Smooth muscle cell of the brain vasculature (primary cell): ENCODE data around the gene COBL.
"Not testable (repeated sequence)": the region's sequence is repeated elsewhere in the genome, so short reads cannot be mapped to it uniquely, and the experiment has no call there.

ENCODE experiments used
- DNase-seq: peaks from one replicate; pipeline ENCODE4 v3.0.0-alpha.2; 2012; ENCODE audit warnings: low read depth, low spot score

The COBL gene

GRCh38 chr7:51007551-51008505 lies 308.8 kb downstream of the COBL start:
- DNase-seq: no peak

DNA sequence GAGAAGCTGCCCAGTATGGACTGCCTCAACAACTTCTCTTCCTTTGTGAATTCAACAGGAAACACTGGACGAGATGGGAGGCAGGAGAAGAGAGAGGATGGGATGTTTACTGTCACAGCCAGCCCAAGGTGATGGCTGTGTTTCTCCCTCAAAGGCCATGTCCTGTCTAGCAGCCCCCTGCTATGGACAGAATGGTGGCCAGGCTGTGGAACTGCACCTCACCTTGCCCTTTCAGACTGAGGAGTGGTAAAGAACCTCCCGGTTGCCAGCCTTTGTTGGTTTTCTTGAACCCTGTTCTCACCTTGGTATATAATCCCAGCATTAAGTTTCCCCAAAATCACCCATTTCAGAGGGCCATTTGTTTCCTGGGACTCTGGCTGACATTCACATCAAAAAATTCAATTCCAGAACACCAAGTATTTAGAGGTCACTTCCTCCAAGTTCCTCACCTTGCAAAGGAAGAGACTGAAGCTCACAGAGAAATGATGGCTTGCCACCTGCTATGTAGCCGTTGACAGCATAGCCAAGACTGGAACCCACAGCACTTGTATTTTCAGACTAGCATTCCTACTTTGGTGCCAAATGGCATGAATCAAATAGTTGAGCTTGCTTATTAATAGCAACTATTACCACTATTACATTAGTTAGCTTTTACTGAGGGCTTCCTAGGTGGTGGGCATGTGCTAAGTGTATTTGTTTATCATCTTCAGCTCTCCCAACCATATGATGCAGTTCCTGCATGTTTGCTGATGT lies 309.9 kb downstream of the COBL start:
- DNase-seq: no peak

- DNase-seq: no peak
These were observed 311.5 kb downstream of the COBL start for GRCh38 chr7:51005074-51005473.

GRCh38 chr7:51000956-51001355 lies 315.7 kb downstream of the COBL start:
- no peak for DNase-seq

- DNase-seq: no peak
These were observed 321.8 kb downstream of the COBL start for GRCh38 chr7:50994753-50995319.

DNA sequence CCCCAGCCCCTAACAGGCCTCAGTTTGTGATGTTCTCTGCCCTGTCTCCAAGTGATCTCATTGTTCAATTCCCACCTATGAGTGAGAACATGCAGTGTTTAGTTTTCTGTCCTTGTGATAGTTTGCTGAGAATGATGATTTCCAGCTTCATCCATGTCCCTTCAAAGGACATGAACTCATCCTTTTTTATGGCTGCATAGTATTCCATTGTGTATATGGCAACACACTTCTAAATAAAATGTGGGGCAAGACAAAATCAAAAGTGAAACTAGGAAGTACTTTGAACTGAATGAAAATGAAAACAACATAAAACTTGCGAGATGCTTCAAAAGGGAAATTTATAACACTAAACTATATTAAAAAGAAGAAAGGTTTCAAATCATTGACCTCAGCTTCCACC lies 326.4 kb downstream of the COBL start:
- not testable (repeated sequence) for DNase-seq

- DNase-seq: no peak
These were observed 327.6 kb downstream of the COBL start for GRCh38 chr7:50988988-50989387.

GRCh38 chr7:50988465-50988864 lies 328.1 kb downstream of the COBL start:
- no peak for DNase-seq

- DNase-seq: no peak
These were observed 331.5 kb downstream of the COBL start for GRCh38 chr7:50985096-50985495.

DNA sequence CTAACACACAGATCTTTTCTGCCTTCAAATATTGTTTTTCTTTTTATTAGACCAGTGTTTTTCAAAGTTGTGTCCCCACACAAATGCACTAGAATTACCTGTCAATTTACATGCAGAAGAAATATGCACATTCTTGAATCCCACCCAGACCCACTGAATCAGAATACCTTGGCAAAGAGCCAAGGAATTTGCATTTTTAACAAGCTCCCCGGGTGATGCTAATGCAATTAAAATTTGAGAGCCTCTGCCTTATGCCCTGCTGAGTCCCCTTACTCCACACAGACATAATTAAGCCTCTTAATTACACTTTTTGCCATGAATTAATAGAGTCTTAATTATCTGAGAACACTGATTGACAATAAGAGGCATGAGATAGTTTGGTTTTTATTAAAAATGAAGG lies 332.8 kb downstream of the COBL start:
- DNase-seq: no peak

DNA sequence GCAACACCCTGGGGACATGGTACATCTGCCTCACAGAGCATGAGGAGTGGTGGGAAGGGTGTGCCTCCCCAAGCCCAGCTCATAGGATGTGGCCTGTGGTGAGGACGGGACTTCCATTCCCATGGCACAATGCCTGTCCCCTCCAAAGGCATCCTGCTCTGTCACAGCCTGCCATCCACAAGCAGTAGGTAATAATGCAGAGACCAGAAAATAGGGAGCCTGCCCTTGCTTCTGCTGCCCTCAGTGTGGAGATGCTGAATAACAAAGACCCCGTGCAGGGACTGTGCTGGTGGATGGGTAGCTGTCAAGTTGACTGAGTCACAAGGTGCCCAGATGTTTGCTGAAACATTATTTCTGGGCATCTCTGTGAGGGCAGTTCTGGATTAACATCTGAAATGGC lies 334.0 kb downstream of the COBL start:
- no peak for DNase-seq

DNA sequence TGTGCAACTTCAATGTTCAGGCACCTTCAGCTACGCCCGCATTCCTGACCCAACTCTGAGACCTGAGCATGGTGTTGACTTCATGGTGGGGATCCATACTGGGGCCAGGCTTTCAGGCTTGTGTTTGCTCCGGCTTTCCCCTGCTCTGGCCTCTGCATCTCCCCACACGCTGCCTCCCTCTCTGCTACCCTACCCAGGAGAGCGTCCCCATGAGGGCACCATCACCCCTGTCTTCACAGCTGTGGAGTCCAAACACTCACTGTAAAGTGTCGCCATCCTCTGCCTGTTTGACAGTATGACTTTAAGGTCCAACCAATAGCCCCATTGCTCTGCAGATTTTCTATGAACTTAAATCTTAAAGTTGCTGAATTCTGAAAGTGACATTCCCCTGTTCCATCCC lies 334.9 kb downstream of the COBL start:
- DNase-seq: no peak

- DNase-seq: no peak
These were observed 336.2 kb downstream of the COBL start for GRCh38 chr7:50980411-50980810.

DNA sequence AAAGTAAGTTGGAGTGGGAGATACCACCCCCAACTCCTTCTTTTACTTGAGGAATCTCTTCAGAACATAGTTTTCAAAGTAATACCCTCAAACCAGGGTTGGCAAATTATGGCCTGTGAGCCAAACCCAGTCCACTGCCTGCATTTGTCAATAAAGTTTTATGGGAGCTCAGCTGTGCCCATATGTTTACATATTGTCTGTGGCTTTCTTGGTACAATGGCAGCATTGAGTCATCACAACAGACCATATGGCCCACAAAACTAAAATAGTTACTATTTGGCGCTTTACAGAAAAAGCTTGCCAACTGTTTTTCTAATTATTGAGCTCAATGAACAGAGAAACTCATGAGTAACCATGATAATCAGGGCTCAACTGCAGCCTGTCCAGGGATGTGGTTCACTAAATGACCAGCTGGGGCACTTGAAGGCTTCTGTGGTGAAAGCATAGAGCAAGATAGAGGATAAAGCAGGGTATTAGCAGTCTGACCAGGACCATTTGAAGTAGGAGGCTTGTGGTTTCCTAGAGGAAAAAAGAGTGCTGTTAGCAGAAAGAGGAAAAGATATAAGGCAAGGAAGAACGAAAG lies 337.9 kb downstream of the COBL start:
- DNase-seq: no peak

DNA sequence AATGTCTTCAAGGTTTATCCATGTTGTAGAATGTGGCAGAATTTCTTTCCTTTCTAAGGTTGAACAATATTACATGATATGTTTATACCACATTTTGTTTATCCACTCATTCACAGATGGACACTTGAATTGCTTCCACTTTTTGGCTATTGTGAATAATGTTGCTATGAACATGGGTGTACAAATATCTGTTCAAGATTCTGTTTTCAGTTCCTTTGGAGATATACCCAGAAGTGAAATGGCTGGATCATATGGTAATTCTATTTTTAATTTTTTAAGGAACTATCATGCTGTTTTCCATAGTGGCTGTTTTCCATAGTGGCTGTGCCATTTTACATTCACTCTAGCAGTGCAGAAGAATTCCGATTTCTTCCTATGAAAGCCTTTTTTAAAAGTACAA lies 339.2 kb downstream of the COBL start:
- no peak for DNase-seq

GRCh38 chr7:50976064-50976463 lies 340.5 kb downstream of the COBL start:
- DNase-seq: no peak

DNA sequence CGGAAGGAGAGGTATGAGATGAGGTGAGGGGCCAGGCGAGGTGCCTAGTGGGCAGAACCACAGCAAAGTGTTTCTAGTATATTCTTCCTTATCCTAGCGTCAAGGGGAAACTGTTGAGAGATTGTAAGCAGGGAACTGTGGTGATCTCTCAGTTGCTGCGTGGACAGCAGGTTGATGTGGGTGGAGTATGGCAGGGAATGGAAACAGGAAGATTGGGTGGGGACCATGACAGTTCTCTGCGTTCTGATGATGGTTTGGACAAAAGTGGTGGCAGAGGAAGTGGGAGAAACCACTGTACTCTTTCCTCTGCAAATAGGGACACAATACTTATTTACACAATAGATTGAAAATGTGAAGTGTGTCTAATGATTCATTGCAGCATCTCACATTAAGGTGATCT lies 342.4 kb downstream of the COBL start:
- no peak for DNase-seq

- DNase-seq: no peak
These were observed 342.8 kb downstream of the COBL start for GRCh38 chr7:50973814-50974213.

- no peak for DNase-seq
These were observed 346.5 kb downstream of the COBL start for GRCh38 chr7:50970092-50970491.
